ENCODE results near the gene ZBTB7C.

DNA sequence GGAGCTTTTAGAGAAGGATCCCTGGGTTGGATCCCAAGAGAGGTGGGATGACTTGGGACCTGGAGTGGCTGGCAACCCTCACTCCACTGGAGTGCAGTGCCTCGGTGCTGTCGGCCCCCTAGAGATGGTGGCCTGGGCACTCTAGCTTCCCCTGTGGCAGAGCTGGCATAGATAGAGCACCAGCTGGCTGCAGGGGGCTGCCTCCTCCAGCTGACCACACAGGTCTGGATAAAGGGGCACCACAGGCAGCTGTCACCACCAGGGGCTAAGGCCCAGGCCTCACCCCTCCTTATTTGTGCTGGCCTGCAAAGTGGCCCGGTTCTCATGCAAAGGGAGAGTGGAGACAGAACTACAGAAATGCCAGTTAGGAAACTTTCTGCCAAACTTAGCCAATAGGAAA lies 74.3 kb downstream of the ZBTB7C start:
- no peak for TF ChIP-seq FOS (IDR thresholded peaks at IDR 0.05; ENCODE audit: low read depth, low read length)
- TF ChIP-seq, protein P1, sequence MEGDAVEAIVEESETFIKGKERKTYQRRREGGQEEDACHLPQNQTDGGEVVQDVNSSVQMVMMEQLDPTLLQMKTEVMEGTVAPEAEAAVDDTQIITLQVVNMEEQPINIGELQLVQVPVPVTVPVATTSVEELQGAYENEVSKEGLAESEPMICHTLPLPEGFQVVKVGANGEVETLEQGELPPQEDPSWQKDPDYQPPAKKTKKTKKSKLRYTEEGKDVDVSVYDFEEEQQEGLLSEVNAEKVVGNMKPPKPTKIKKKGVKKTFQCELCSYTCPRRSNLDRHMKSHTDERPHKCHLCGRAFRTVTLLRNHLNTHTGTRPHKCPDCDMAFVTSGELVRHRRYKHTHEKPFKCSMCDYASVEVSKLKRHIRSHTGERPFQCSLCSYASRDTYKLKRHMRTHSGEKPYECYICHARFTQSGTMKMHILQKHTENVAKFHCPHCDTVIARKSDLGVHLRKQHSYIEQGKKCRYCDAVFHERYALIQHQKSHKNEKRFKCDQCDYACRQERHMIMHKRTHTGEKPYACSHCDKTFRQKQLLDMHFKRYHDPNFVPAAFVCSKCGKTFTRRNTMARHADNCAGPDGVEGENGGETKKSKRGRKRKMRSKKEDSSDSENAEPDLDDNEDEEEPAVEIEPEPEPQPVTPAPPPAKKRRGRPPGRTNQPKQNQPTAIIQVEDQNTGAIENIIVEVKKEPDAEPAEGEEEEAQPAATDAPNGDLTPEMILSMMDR (conservative IDR thresholded peaks at IDR 0.05; ENCODE audit: low read depth, low read length): no peak
